Skeletal muscle cell (primary cell): Measurements from ENCODE around the gene TRANK1.
"Not testable (repeated sequence)": the region's sequence is repeated elsewhere in the genome, so short reads cannot be mapped to it uniquely, and the experiment has no call there.

ENCODE experiments used
- DNase-seq: peaks from one replicate; pipeline ENCODE4 v3.0.0-alpha.2; 2010; ENCODE audit warnings: low read depth
- H3K4me3 ChIP-seq: 2 replicates; pipeline ENCODE4 v1.5.1; 2011; ENCODE audit warnings: low read depth, mild to moderate bottlenecking, control low read depth, low read length, moderate library complexity

TRANK1 gene

GRCh38 chr3:36959821-36960220 is 15.0 kb upstream of the TRANK1 start:
- no peak overlapping the region for H3K4me3 ChIP-seq
- no peak for DNase-seq

- no peak overlapping the region for H3K4me3 ChIP-seq
- peak; percentile 6 for DNase-seq
Observed at GRCh38 chr3:36957862-36958686, 13.2 kb upstream of the TRANK1 start.

- no peak for DNase-seq
- no peak overlapping the region for H3K4me3 ChIP-seq
Observed at GRCh38 chr3:36957063-36957462, 12.2 kb upstream of the TRANK1 start.

- DNase-seq = no peak
- no peak overlapping the region for H3K4me3 ChIP-seq
Observed at GRCh38 chr3:36956155-36956554, 11.3 kb upstream of the TRANK1 start.

- H3K4me3 ChIP-seq = no peak overlapping the region
- no peak for DNase-seq
Observed at GRCh38 chr3:36954452-36955134, 9.7 kb upstream of the TRANK1 start.

GRCh38 chr3:36947814-36948213 is 3.0 kb upstream of the TRANK1 start:
- H3K4me3 ChIP-seq, DNase-seq: not testable (repeated sequence)

- peak overlapping the region; percentile 68 for H3K4me3 ChIP-seq
- no peak for DNase-seq
Observed at GRCh38 chr3:36945333-36945980, 603 bp upstream of the TRANK1 start.

- DNase-seq = no peak
- peak overlapping the region; percentile 68 for H3K4me3 ChIP-seq
Observed at GRCh38 chr3:36944012-36944640, 728 bp downstream of the TRANK1 start.

GRCh38 chr3:36943601-36944000 is 1.3 kb downstream of the TRANK1 start:
- no peak for DNase-seq
- H3K4me3 ChIP-seq = peak overlapping the region; percentile 68

GRCh38 chr3:36942638-36943248 is 2.1 kb downstream of the TRANK1 start:
- DNase-seq = no peak
- no peak overlapping the region for H3K4me3 ChIP-seq

- no peak for DNase-seq
- H3K4me3 ChIP-seq = no peak overlapping the region
Observed at GRCh38 chr3:36941658-36942057, 3.2 kb downstream of the TRANK1 start.

GRCh38 chr3:36941162-36941561 is 3.7 kb downstream of the TRANK1 start:
- no peak overlapping the region for H3K4me3 ChIP-seq
- no peak for DNase-seq

- DNase-seq = no peak
- no peak overlapping the region for H3K4me3 ChIP-seq
Observed at GRCh38 chr3:36937492-36937891, 7.4 kb downstream of the TRANK1 start.

GRCh38 chr3:36933540-36934296 is 11.1 kb downstream of the TRANK1 start:
- DNase-seq = no peak
- no peak overlapping the region for H3K4me3 ChIP-seq

GRCh38 chr3:36931424-36931823 is 13.4 kb downstream of the TRANK1 start:
- not testable (repeated sequence) for DNase-seq, H3K4me3 ChIP-seq

- H3K4me3 ChIP-seq = no peak overlapping the region
- no peak for DNase-seq
Observed at GRCh38 chr3:36928220-36928619, 16.6 kb downstream of the TRANK1 start.

- no peak overlapping the region for H3K4me3 ChIP-seq
- DNase-seq = no peak
Observed at GRCh38 chr3:36926292-36926897, 18.5 kb downstream of the TRANK1 start.

- no peak overlapping the region for H3K4me3 ChIP-seq
- DNase-seq = no peak
Observed at GRCh38 chr3:36924744-36925521, 19.9 kb downstream of the TRANK1 start.
